SKM-1 (cell line): ENCODE data around the gene FSTL4.

ENCODE experiments used
- DNase-seq: peaks from one replicate; lab custom pipeline; 2025; ENCODE audit not compliant: unreplicated experiment; lab: John Stamatoyannopoulos, UW

The FSTL4 gene

GRCh38 chr5:133331941-133332340 is 280.4 kb downstream of the FSTL4 start:
- no peak for DNase-seq

GRCh38 chr5:133330956-133331355 is 281.4 kb downstream of the FSTL4 start:
- no peak for DNase-seq

DNA sequence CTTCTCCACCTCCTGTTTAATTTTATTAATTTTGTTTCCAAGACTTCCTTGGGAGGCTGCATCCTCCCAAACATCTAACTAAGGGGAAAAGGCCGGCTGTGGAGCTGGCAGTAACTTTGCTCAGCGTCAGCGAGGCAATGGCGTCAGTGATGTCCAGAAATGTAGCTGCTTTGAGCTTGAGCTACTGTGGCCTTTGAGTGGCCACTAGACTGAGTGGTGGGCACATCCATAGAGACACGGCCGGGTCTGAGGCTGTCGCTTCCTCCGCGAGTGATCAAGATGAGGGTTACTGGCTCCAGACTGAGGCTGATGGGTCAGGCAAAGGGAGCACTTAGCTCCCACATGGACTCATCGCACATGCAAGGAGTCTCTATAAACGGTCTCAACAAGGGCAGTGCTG is 283.5 kb downstream of the FSTL4 start:
- DNase-seq: no peak

DNA sequence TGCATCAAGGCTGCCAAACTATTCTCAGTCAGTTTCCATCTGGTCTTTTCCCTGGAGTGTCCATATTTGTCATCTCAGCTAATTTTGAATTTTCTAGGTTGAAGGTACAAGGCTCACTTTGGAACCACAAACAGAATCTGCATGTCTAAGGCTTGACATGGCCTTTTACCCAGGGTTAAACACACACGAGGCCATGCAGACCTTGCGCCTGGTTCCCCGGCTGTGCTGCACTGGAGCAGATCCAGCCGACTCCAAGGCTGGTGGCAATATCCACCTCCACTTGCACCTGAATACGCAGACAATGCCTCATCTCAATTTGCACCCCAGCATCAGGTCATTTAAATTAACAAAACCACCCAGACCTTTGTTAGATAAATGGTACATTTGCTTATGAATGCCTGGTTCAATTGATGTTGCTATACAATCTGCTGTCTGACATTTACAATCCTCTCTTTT is 284.4 kb downstream of the FSTL4 start:
- DNase-seq: no peak

DNA sequence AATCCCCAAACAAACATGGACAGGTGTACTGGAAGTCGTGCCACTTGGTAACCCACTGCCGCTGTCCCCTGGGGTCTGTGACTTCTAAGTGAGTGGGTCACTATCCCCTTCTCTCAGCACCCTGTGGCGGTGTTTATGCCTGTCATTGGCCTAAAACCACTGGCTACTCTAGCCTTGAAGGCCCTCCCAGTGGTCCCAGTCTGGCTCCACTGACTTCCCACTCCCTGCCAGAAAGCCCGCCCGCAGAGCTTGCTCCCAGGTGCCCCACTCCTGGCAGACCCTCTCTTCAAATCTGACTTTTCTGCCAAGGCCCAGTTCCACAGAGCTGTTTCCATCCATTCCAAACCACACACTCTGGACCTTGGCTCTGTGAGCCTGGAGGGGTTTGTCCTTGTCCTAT is 286.0 kb downstream of the FSTL4 start:
- no peak for DNase-seq

GRCh38 chr5:133325864-133326263 is 286.5 kb downstream of the FSTL4 start:
- no peak for DNase-seq

DNA sequence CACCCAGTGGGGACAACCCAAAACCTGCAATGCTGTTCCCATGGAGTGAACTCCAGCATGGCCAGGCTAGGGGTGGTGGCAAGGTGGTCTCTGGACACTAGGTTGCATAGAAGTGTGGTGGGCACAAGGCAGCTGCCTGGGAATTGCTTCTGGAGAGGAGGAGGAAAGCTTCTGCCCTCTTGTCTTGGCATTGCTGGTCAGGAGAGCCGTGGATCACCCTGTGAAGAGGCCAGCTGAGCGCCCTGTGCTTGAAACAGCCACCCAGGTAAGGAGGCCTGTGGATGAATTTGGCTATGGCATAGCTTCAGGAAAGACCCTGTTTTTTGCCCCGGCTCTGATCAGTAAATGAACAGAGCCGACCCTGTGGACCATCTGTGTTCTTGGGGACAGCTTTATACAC is 287.4 kb downstream of the FSTL4 start:
- no peak for DNase-seq

DNA sequence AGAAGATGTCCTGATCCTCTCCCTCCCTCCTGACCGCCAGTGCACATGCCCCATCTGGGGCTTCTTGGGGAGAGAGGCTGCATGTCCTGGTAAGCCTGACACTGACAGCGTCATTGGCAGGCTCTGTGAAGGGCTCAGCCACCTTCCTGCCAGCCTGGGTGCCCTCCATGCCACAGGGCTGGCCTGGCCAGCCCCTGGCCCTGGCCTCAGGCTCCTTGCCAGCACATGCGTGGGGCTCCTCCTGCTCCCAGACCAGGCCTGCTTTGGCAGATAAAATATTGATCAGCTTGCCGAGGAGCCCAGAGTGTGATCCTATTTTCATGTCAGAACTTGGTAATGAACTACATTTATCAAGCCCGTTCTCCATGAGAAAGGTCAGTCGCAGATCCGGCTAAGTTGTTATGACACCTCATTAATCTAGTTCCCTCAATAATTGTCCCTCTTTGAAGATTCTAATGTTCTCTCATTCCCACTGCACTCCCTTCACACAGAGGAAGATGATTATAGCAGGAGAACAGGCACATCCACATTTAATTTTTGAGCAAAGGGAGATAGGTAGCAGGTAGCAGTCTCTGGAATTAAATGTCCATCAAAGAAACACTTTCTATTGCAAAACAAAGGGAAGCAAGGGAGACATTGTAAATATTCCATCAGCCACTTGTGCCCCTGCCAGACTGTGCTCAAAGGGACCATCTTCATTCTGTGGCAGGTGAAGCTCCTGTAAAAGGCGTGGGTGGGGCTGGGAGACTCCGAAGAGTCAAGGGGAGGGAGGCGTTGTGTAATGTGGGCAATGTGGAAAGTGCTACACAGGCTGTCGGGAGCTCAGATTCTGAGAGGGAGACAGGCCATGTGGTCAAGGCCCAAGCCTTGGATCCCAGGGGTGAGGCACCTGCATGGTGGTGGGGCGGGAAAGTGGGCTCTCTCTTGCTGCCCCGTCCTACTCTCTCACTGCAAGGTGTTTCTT is 288.6 kb downstream of the FSTL4 start:
- DNase-seq: no peak

DNA sequence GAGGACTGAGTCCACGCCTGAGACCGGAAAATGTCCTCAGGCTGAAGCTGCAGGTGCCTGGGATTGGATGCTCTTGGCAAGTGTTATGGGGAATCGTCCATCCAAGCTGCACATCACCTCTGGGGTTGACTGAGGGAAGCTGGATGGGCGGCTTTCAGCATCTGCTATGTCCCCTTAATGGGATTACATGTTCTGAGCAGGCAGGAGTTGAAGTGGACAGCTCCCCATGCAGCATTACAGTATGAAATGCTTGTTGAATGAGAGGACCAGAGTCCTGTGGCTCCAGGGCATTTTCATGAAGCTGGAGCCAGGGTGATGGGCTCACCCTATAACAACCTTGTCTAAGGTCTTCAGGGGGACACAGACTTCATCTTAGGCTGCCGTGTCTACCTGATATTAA is 289.6 kb downstream of the FSTL4 start:
- no peak for DNase-seq

DNA sequence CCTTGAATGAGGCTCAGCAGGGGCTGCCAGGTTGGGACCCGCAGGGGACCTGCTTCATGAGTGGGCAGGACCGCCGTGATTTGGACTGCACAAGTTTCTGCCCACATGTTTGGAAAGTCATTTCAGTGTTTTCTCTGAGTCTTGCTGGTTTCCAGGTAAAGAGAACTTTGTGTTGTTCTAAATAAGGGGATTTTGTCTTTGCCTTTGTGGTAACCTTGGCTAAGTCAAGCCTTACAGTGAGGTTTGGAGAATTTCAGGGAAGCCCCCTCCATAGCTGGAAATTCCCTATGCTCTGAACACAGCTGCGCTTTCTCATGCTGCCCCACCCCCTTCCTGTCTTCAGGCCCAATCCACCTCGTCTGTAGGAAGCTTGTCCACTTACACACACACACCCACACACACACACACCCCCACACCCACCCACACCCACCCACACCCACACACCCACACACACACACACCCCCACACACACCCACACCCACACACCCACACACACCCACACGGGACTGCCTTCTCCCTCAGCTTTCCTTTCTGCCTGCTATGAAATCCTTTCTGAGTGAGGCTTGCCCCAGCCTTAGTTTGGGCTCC is 290.4 kb downstream of the FSTL4 start:
- no peak for DNase-seq

- no peak for DNase-seq
Observed at GRCh38 chr5:133321286-133321832, 291.0 kb downstream of the FSTL4 start.

DNA sequence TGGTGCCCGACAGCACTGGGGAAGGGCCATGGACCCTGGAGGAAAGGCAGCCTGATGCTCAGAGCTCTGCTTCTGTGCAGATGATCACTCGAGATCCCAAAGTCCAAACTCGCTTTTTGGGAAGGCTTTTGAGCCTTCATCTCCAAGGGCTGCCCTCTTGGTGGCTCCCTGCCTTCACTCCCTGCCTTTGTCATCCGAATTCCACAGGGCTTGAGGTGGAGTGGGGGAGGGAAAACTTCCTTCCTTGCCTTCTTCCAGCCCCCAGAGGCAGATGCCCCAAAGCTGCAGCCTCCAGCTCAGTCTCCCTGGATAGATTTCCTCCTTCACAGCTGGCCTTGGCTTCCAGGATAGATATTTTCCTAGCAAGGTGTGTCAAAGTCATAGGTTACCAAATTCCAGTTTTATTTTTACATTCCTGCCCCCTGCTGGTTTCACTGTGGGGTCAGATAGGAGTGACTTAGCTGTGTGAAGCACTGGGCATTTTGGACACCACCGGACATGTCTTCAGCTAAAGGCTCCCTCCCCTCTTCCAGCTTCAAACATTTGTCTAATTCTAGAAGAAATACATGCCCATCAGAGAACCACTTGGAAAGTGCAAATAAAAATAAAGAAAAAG is 292.3 kb downstream of the FSTL4 start:
- DNase-seq: no peak

DNA sequence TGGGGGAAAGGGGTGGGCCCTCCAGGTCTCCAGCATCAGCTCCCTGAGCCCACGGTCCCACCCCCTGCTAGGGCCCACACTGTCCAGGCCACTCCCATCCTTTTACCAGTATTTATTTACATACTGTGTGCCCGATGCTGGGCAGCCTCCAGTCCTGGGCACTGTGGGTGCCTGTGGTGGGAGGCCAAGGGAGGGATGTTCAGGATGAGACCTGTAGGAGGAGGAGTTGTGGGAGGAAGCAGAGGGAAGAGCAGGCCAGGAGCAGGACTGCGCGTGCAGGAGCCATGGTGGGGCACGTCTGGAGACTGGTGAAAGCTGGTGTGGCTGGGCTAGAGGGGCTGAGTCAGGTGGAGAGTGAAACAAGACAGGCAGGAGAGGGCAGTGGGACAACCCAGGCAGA is 293.1 kb downstream of the FSTL4 start:
- no peak for DNase-seq

- no peak for DNase-seq
Observed at GRCh38 chr5:133317558-133317957, 294.8 kb downstream of the FSTL4 start.

- DNase-seq: no peak
Observed at GRCh38 chr5:133316346-133317343, 295.7 kb downstream of the FSTL4 start.

DNA sequence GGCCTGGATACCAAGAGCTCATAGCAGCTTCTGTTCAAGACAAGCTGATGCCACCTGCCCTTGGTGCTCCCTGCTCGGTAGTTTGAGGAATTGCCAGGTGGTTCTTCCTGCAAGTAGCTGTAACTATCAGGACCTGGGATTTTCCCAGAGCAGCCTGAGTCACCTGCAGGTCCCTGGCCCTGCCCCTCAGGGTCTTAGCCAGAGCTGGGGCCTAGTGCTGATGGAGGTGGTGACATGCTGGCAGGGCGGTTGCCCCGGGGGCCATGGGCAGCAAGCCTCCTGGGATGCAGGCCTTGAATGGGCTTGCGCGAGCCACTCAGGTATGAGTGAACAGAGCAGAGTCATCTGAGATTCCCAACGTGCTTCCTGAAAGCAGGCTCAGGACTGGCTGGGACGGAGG is 298.3 kb downstream of the FSTL4 start:
- no peak for DNase-seq

GRCh38 chr5:133311176-133311575 is 301.2 kb downstream of the FSTL4 start:
- no peak for DNase-seq

DNA sequence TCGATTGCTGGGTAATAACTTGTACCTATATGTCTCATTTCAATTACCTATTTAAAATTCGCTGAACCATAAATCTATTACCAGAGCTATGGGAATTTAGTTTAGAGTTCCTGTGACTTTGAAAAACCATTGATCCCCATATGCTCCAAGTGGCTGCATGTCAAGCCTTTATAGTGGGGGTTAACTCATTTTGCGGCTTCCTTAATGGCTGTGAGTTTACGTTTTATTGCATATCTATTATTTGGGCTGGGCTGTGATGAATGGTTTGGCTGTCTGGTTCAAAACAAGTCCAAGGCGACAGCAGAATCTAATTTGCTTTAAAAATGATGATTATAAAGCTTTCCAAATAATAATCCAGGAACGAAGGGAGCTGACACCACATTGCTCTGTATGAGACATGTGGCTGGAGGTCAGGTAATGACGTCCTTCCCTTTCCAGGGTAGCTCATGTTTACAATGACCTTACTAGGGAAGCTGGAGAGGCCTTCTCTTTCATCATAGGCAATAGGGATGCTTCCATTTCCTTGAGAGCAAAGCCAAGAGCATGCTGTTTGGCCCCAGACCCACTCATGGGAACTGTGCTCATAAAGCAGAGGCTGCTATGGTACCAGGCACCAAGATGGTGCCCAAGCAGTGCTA is 302.2 kb downstream of the FSTL4 start:
- DNase-seq: no peak

- DNase-seq: no peak
Observed at GRCh38 chr5:133309166-133309795, 303.1 kb downstream of the FSTL4 start.

- DNase-seq: no peak
Observed at GRCh38 chr5:133307275-133307674, 305.1 kb downstream of the FSTL4 start.
